ENCODE measurements around the gene ATP8B1.
A peak's percentile ranks its signal among the peaks of the same experiment; 100 is the strongest.
"Not testable (repeated sequence)": the region's sequence is repeated elsewhere in the genome, so short reads cannot be mapped to it uniquely, and the experiment has no call there.

ATP8B1 gene

GRCh38 chr18:57762686-57763085, 40.4 kb downstream of the ATP8B1 start:
- DNase-seq = no peak

DNA sequence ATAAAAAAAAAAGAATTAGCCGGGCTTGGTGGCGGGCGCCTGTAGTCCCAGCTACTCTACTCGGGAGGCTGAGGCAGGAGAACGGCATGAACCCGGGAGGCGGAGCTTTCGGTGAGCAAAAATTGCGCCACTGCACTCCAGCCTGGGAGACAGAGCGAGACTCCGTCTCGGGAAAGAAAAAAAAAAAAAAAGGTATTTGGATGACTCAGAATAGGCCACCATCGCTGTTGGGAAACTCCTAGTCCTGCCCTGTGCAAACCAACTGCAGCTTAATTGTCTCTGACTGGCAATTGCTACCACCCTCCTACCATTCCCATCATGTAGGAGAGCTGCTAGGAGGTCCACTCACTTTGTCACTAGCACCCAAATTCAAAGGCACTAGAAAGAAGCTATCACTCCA, 43.5 kb downstream of the ATP8B1 start:
- DNase-seq = no peak

GRCh38 chr18:57755473-57756067, 47.5 kb downstream of the ATP8B1 start:
- no peak for DNase-seq

DNA sequence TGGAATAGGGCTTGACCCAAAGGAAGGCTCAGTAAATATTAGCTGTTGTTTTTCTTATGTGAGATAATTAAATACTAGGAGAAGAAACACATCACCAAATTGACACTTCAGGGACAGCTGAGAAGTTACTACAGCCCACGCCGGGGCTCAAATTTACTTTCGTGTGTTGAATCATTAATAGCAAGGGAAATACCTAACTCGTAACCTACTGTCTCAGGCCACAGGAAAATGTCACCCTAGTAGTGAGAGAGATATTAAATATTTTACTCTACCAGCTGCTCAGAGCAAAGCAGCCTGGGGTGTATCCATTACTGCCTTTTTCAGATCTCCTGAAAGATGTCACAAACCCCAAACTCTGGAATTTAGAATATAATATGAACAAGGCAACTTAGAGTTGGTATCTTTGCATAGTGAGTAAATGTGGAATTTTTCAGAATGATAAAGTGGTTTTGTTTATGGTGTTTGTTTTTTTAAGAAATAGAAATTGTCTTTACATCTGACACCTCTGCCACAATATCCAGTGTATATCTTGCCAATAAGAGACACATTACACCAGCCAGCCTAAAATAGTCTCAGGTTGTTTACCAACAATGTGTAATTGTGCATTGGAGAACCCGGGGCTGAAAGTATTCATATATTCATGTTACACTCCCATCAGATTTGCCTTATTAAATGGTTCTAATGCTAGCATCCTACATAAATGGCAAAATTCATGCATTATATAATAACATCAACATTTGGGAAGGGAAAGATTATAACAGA, 48.4 kb downstream of the ATP8B1 start:
- DNase-seq = no peak

GRCh38 chr18:57753063-57753462, 50.1 kb downstream of the ATP8B1 start:
- no peak for DNase-seq

- DNase-seq = no peak
These were observed 53.5 kb downstream of the ATP8B1 start for GRCh38 chr18:57749604-57749970.

GRCh38 chr18:57748770-57749603, 54.1 kb downstream of the ATP8B1 start:
- DNase-seq = peak; percentile 55

DNA sequence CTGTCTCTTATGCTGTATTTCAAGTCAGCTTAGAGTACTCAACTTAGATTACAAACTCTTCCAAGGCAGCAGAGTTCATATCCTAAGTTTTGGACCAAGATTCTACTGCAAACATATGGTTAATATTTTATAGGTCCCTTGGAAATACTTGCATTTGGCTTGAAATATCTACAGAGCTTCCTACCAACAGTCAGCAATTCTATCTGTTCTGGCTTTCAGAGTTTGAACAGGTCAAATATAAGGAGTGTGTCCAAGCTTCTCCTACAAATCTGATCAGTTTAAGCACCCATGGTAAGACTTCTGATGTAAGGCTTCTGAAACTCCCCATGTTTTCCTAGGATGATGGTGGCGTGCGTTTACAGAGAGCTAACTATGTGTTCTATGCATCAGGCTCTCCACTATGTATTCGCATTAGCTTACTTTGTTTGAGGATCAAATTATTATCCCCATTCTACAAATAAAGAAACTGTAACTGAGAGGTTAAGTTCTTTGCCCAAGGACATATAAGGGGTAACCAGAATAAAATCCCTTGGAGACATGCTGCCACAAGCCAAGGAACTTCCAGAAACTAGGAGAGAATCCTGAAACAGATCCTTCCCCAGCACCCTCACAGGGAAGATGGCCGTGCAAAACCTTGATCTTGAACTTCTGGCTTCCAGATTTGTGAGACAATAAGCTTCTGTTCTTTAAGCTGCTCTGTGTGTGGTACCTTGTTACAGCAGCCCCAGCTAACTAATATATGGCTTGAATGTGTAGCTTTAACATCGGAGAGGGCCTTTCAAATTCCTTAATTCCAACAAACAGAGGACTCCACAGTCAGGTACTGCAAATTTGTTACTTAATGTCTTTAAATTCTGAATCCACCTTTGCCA, 55.1 kb downstream of the ATP8B1 start:
- DNase-seq = no peak

GRCh38 chr18:57744211-57744694, 58.9 kb downstream of the ATP8B1 start:
- DNase-seq = peak; percentile 96

- DNase-seq = peak; percentile 97
These were observed 60.1 kb downstream of the ATP8B1 start for GRCh38 chr18:57743008-57743407.

DNA sequence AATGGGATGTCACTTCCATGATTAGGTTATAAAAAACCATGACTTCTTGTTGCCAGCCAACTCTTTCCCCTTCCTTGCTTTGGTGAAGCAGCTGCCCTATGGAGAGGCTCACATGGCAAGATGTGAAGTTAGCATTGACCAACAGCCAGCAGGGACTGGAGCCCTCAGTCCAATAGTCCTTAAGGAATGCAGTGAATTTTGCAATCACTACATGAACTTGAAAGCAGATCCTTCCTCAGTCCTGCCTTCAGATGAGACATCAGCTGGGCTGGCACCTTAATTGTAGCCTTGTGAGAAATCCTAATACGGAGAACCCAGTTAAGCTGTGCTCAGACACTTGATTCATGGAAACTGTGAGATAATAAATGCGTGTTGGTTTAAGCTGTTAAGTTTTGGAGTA, 61.8 kb downstream of the ATP8B1 start:
- DNase-seq = peak; percentile 32

GRCh38 chr18:57738078-57738477, 65.0 kb downstream of the ATP8B1 start:
- no peak for DNase-seq

DNA sequence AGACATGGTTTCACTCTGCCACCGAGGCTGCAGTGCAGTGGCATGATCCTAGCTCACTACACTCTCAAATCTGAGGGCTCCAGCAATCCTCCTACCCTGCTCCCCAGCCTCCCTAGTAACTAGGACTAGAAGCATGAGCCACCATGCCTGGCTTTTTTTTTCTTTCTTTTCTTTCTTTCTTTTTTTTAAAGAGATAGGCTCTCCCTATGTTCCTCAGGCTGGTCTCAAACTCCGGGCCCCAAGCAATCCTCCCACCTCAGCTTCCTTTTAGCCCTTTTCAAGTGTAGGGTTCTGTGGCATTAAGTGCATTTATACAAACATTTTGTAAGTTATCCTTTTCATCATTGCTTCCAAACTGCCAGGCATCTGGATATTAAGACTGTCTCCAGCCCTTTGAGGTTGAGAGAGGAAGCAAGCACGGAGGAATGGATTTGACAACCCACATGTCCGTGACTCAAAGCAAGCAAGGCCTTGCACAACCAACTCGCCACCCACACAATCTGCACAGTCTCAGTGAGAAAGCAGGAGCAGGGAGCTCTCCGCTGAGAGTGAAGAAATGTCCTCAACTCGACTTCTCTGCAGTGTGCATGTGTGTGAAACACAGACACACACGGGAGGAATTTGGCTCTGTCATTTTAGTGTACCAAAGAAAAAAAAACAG, 65.6 kb downstream of the ATP8B1 start:
- peak; percentile 92 for DNase-seq

- not testable (repeated sequence) for DNase-seq
These were observed 68.1 kb downstream of the ATP8B1 start for GRCh38 chr18:57735042-57735441.

- DNase-seq = no peak
These were observed 69.3 kb downstream of the ATP8B1 start for GRCh38 chr18:57733861-57734260.

GRCh38 chr18:57730146-57730545, 73.0 kb downstream of the ATP8B1 start:
- DNase-seq = no peak

- DNase-seq = peak; percentile 45
These were observed 74.1 kb downstream of the ATP8B1 start for GRCh38 chr18:57728941-57729511.

- peak; percentile 73 for DNase-seq
These were observed 74.9 kb downstream of the ATP8B1 start for GRCh38 chr18:57727952-57728807.

- DNase-seq = not testable (repeated sequence)
These were observed 83.7 kb downstream of the ATP8B1 start for GRCh38 chr18:57719211-57719935.

GRCh38 chr18:57716549-57716948, 86.6 kb downstream of the ATP8B1 start:
- DNase-seq = no peak
